IMR-90 (cell line): ENCODE measurements around the gene PDCD2L. TPM values are rescaled to one million over a fixed set of nuclear protein-coding genes. Genes with fewer than 3 reads are reported as not detected.

Source experiments
- ATAC-seq: fragments of 200-7000 bp; cut with Tn5 transposase; 2 replicates; pipeline ENCODE4 v1.9.1; 2020; ENCODE audit warnings: low read depth, mild to moderate bottlenecking, moderate library complexity
- BruUV-seq: library from RNA; stranded (reverse); fragments of 400-500 nt; replicated peaks from 2 replicates; lab custom pipeline; 2021; lab: Mats Ljungman, UMichigan
- CTCF ChIA-PET: fragments of 300-600 bp; formaldehyde crosslinking; extraction: SDS; loops from one replicate; lab custom pipeline; 2021; ENCODE audit warnings: antibody characterized with exemption; lab: Yijun Ruan, JAX
- POLR2A ChIA-PET: fragments of 300-600 bp; sonication (Branson Sonifier 250); formaldehyde crosslinking; loops from one replicate; lab custom pipeline; 2022; ENCODE audit warnings: antibody characterized with exemption; ENCODE audit not compliant: unreplicated experiment; lab: Charles Lee
- DNase-seq: peaks from one replicate; pipeline ENCODE4 v3.0.0; 2013
- H2AFZ ChIP-seq: replicated peaks from 2 replicates; pipeline ENCODE3; 2013; ENCODE audit warnings: low read length, mild to moderate bottlenecking; ENCODE audit not compliant: poor library complexity
- H2AK5ac ChIP-seq: 2 replicates; pipeline ENCODE4 v1.6.1; 2013; ENCODE audit warnings: low read depth, low read length, inconsistent platforms
- H2AK9ac ChIP-seq: replicated peaks from 2 replicates; pipeline ENCODE3; 2013; ENCODE audit warnings: mild to moderate bottlenecking, low read depth, low read length, moderate library complexity; ENCODE audit not compliant: poor library complexity
- H2BK120ac ChIP-seq: 2 replicates; pipeline ENCODE4 v1.6.1; 2013; ENCODE audit warnings: low read depth, low read length, inconsistent platforms
- H2BK15ac ChIP-seq: 3 replicates; pipeline ENCODE4 v1.6.1; 2013; ENCODE audit warnings: low read depth, low read length, inconsistent platforms
- H2BK20ac ChIP-seq: 2 replicates; pipeline ENCODE4 v1.6.1; 2013; ENCODE audit warnings: low read depth, mild to moderate bottlenecking, inconsistent platforms, low read length, moderate library complexity
- H2BK5ac ChIP-seq: 2 replicates; pipeline ENCODE4 v1.6.1; 2013; ENCODE audit warnings: mild to moderate bottlenecking, low read depth, low read length, inconsistent platforms; ENCODE audit not compliant: poor library complexity, severe bottlenecking
- H3K14ac ChIP-seq: replicated peaks from 2 replicates; pipeline ENCODE4 v1.6.1; 2013; ENCODE audit warnings: low read depth, low read length, inconsistent platforms
- H3K18ac ChIP-seq: 2 replicates; pipeline ENCODE4 v1.6.1; 2013; ENCODE audit warnings: low read depth, low read length, control low read depth
- H3K23ac ChIP-seq: 2 replicates; pipeline ENCODE4 v1.6.1; 2013; ENCODE audit warnings: low read depth, low read length, inconsistent platforms
- H3K27ac ChIP-seq: 2 replicates; pipeline ENCODE4 v1.5.1; 2013; ENCODE audit warnings: mild to moderate bottlenecking, control low read depth, low read length; ENCODE audit not compliant: insufficient read depth
- H3K27me3 ChIP-seq: 2 replicates; pipeline ENCODE4 v1.6.1; 2013; ENCODE audit warnings: low read length; ENCODE audit not compliant: control insufficient read depth, insufficient read depth
- H3K36me3 ChIP-seq: 2 replicates; pipeline ENCODE4 v1.6.1; 2013; ENCODE audit warnings: low read length, mixed read lengths; ENCODE audit not compliant: control insufficient read depth, insufficient read depth
- H3K4ac ChIP-seq: 2 replicates; pipeline ENCODE4 v1.6.1; 2013; ENCODE audit warnings: low read depth, low read length, inconsistent platforms
- H3K4me1 ChIP-seq: 2 replicates; pipeline ENCODE4 v1.6.1; 2013; ENCODE audit warnings: low read length, mixed read lengths; ENCODE audit not compliant: control insufficient read depth, insufficient read depth
- H3K4me2 ChIP-seq: 2 replicates; pipeline ENCODE4 v1.6.1; 2013; ENCODE audit warnings: low read depth, mild to moderate bottlenecking, control low read depth, low read length, moderate library complexity
- H3K4me3 ChIP-seq: 2 replicates; pipeline ENCODE4 v1.5.1; 2013; ENCODE audit warnings: low read depth, mild to moderate bottlenecking, control low read depth, low read length, moderate library complexity; ENCODE audit not compliant: insufficient read depth
- H3K56ac ChIP-seq: 2 replicates; pipeline ENCODE4 v1.6.1; 2013; ENCODE audit warnings: low read length, inconsistent platforms; ENCODE audit not compliant: insufficient read depth; ENCODE audit errors: extremely low read depth
- H3K79me1 ChIP-seq, 2 experiments: 2 replicates each; pipeline ENCODE4 v1.6.1; 2013; ENCODE audit warnings: low read length in 2 of 2, inconsistent platforms in 1 of 2, low read depth in 1 of 2
- H3K9ac ChIP-seq: 2 replicates; pipeline ENCODE4 v1.6.1; 2013; ENCODE audit warnings: low read depth, low read length, control low read depth
- H3K9me1 ChIP-seq: 2 replicates; pipeline ENCODE4 v1.6.1; 2013; ENCODE audit warnings: low read length, inconsistent platforms; ENCODE audit not compliant: insufficient read depth
- H3K9me3 ChIP-seq: 2 replicates; pipeline ENCODE4 v1.6.1; 2013; ENCODE audit warnings: low read length; ENCODE audit not compliant: control insufficient read depth, insufficient read depth
- H4K20me1 ChIP-seq: 2 replicates; pipeline ENCODE4 v1.6.1; 2013; ENCODE audit warnings: low read length, inconsistent platforms; ENCODE audit not compliant: insufficient read depth
- H4K5ac ChIP-seq: 2 replicates; pipeline ENCODE4 v1.6.1; 2013; ENCODE audit warnings: mild to moderate bottlenecking, low read depth, low read length, control low read depth
- H4K8ac ChIP-seq, 2 experiments: 2 replicates each; pipeline ENCODE4 v1.6.1; 2013; ENCODE audit warnings: low read depth in 2 of 2, low read length in 2 of 2, control low read depth in 1 of 2, inconsistent platforms in 1 of 2
- H4K91ac ChIP-seq: 2 replicates; pipeline ENCODE4 v1.6.1; 2013; ENCODE audit warnings: low read depth, low read length, inconsistent platforms; ENCODE audit not compliant: insufficient read depth
- BHLHE40 ChIP-seq: fragments of 150-350 bp; IDR thresholded peaks from 2 replicates; pipeline ENCODE4 v1.6.1; 2016; ENCODE audit warnings: mild to moderate bottlenecking, low read depth, low read length
- CHD1 ChIP-seq: IDR thresholded peaks from 2 replicates; pipeline ENCODE4 v1.6.1; 2012; ENCODE audit warnings: low read depth, low read length, improper control_type of control experiment
- CTCF ChIP-seq: conservative IDR thresholded peaks from 2 replicates; pipeline ENCODE4 v1.5.1; 2012; ENCODE audit warnings: mild to moderate bottlenecking, low read depth, low read length, improper control_type of control experiment
- FOS ChIP-seq: fragments of 150-350 bp; IDR thresholded peaks from 2 replicates; pipeline ENCODE4 v1.6.1; 2016; ENCODE audit warnings: low read depth, low read length
- POLR2A ChIP-seq: IDR thresholded peaks from 2 replicates; pipeline ENCODE4 v1.6.1; 2012; ENCODE audit warnings: mild to moderate bottlenecking, low read depth, low read length
- RAD21 ChIP-seq: IDR thresholded peaks from 2 replicates; pipeline ENCODE4 v1.6.1; 2012; ENCODE audit warnings: low read length, improper control_type of control experiment
- RCOR1 ChIP-seq: IDR thresholded peaks from 2 replicates; pipeline ENCODE4 v1.6.1; 2012; ENCODE audit warnings: mild to moderate bottlenecking, low read length, improper control_type of control experiment; ENCODE audit not compliant: insufficient replicate concordance
- RFX5 ChIP-seq: IDR thresholded peaks from 2 replicates; pipeline ENCODE4 v1.8.0; 2012; ENCODE audit warnings: low read depth, mild to moderate bottlenecking, low read length, moderate library complexity
- SMC3 ChIP-seq: fragments of 150-350 bp; IDR thresholded peaks from 2 replicates; pipeline ENCODE4 v1.6.1; 2016; ENCODE audit warnings: low read depth, mild to moderate bottlenecking, antibody characterized with exemption, low read length, moderate library complexity
- WGBS, 2 experiments: methylation state at CpG; one replicate each; pipeline versions ENCODE4 v1.1.5 to v1.1.7; 2013; ENCODE audit warnings: missing lambda C conversion rate in 2 of 2; ENCODE audit not compliant: insufficient read length in 1 of 2; ENCODE audit errors: extremely low coverage in 2 of 2; 5-methylcytosine and 5-hydroxymethylcytosine counted together
- dilution Hi-C: fragments of 300-500 bp; cut with HindIII; formaldehyde crosslinking; loops from one replicate; pipeline ENCODE4 v1.14.3; 2018; ENCODE audit warnings: low sequenced_read_pairs; ENCODE audit not compliant: unreplicated experiment
- in situ Hi-C: fragments of 300-500 bp; cut with MboI; formaldehyde crosslinking; loops from 3 replicates; pipeline ENCODE4 v1.14.3; 2019; ENCODE audit warnings: low sequenced_read_pairs, inconsistent platforms, mixed read lengths
- intact Hi-C: fragments of 100-400 bp; cut with micrococcal nuclease; formaldehyde crosslinking; loops from 2 replicates; pipeline ENCODE4 v1.10.0; 2022
- polyA plus RNA-seq, 3 experiments: library from polyadenylated mRNA; depleted of rRNA; stranded (reverse); fragments of >200 nt; gene quantifications; 2 replicates each; pipeline ENCODE4 v1.2.3, GENCODE V29; 2012; ENCODE audit warnings: low replicate concordance in 1 of 3
- total RNA-seq: library from RNA; depleted of rRNA; stranded (reverse); fragments of >200 nt; gene quantifications from 2 replicates; pipeline ENCODE4 v1.2.3, GENCODE V29; 2012

PDCD2L gene
- total and polyA plus RNA-seq, 2 of the 4 experiments (the other 2 are of a cell fraction) = 10.6 to 13.0 TPM

GRCh38 chr19:34363930-34364329, 40.3 kb upstream of the PDCD2L start:
- Histone ChIP-seq H3K9me1 (peaks cover 29% of the 10 kb centered on the region), H2AK5ac (no peak overlapping the region), H2AFZ (no peak overlapping the region), H3K4me1 (peaks cover 21% of the 10 kb centered on the region), H3K14ac (no peak overlapping the region), H4K20me1 (peaks cover 28% of the 10 kb centered on the region), H3K56ac (no peak overlapping the region), H4K5ac (no peak overlapping the region), H2BK120ac (no peak overlapping the region), H4K8ac (no peak overlapping the region), H3K4me2 (no peak overlapping the region), H2BK15ac (no peak overlapping the region), H2AK9ac (no peak overlapping the region), H3K27me3 (no peaks in the 10 kb centered on the region), H3K9me3 (no peaks in the 10 kb centered on the region), H3K36me3 (peaks cover 19% of the 10 kb centered on the region), H3K23ac (no peak overlapping the region), H3K4ac (no peak overlapping the region), H3K79me1 (peaks cover 20 to 39% of the 10 kb centered on the region in 2 experiments), H3K9ac (no peak overlapping the region), H2BK5ac (no peak overlapping the region), H3K18ac (no peak overlapping the region), H3K4me3 (no peak overlapping the region), H2BK20ac (no peak overlapping the region), H3K27ac (no peak overlapping the region), H4K91ac (no peak overlapping the region)
- intact Hi-C loops (no loop called here), dilution Hi-C loops (no loop called here), in situ Hi-C loops (no loop called here)
- ATAC-seq (no peak), DNase-seq (no peak)
- WGBS, 2 experiments = no CpG with 5 or more reads among the region's 5 CpGs
- ChIA-PET CTCF (no interaction called here), POLR2A (no interaction called here)
- BruUV-seq = no TSS peak
- TF ChIP-seq RAD21 (no peak), SMC3 (no peak), CTCF (no peak), RCOR1 (no peak), BHLHE40 (no peak), CHD1 (no peak), RFX5 (no peak), FOS (no peak), POLR2A (no peak)
